C4-2B (cell line): ENCODE measurements around the gene KYNU.

Experiments
- ZFX ChIP-seq: fragments of 450-650 bp; IDR thresholded peaks from 2 replicates; pipeline ENCODE4 v1.6.1; 2017
- TF ChIP-seq, protein P1 (sequence below): fragments of 450-650 bp; conservative IDR thresholded peaks from 2 replicates; pipeline ENCODE4 v1.5.1; 2017; ENCODE audit warnings: mild to moderate bottlenecking

DNA sequence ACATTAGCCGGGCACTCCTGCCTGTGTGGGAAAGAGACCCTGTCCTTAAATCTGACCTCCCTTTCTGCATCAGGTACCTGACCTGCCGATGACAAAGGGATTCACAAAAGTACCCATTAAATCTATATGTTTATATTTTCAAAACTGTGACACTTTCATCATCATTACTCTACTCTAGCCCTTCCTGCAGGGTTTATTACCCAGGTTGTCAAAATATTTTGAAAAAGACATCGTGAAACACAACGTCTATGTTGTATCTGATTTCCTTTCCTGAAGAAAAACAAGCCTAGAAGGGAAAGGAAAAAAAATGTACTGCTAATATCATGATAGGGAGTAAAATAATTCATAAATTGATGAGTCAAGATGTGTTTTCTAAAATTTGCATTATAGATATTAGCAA is 15.2 kb upstream of the KYNU start:
- TF ChIP-seq, protein P1, sequence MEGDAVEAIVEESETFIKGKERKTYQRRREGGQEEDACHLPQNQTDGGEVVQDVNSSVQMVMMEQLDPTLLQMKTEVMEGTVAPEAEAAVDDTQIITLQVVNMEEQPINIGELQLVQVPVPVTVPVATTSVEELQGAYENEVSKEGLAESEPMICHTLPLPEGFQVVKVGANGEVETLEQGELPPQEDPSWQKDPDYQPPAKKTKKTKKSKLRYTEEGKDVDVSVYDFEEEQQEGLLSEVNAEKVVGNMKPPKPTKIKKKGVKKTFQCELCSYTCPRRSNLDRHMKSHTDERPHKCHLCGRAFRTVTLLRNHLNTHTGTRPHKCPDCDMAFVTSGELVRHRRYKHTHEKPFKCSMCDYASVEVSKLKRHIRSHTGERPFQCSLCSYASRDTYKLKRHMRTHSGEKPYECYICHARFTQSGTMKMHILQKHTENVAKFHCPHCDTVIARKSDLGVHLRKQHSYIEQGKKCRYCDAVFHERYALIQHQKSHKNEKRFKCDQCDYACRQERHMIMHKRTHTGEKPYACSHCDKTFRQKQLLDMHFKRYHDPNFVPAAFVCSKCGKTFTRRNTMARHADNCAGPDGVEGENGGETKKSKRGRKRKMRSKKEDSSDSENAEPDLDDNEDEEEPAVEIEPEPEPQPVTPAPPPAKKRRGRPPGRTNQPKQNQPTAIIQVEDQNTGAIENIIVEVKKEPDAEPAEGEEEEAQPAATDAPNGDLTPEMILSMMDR, result no peak
- TF ChIP-seq ZFX, result no peak
